H9 (cell line): ENCODE data around the gene BAMBI. TPM values are rescaled to one million over a fixed set of nuclear protein-coding genes. Genes with fewer than 3 reads are reported as not detected.

ENCODE experiments used
- DNase-seq: peaks from one replicate; pipeline ENCODE4 v3.0.0-alpha.2; 2017
- H2AFZ ChIP-seq: one replicate; pipeline ENCODE4 v1.6.1; 2013; ENCODE audit warnings: mild to moderate bottlenecking, low read length, control low read depth, moderate library complexity
- H2AK5ac ChIP-seq: 2 replicates; pipeline ENCODE4 v1.6.1; 2013; ENCODE audit warnings: low read length, control low read depth, mixed read lengths; ENCODE audit not compliant: insufficient read length
- H2BK120ac ChIP-seq: one replicate; pipeline ENCODE4 v1.6.1; 2013; ENCODE audit warnings: low read depth, mild to moderate bottlenecking, low read length, control low read depth, inconsistent platforms; ENCODE audit not compliant: poor library complexity, severe bottlenecking
- H2BK12ac ChIP-seq: 2 replicates; pipeline ENCODE4 v1.6.1; 2013; ENCODE audit warnings: low read length, control low read depth, mixed read lengths, low read depth; ENCODE audit not compliant: insufficient read length
- H2BK15ac ChIP-seq: 2 replicates; pipeline ENCODE4 v1.6.1; 2013; ENCODE audit warnings: low read depth, low read length, control low read depth
- H2BK20ac ChIP-seq: one replicate; pipeline ENCODE4 v1.6.1; 2013; ENCODE audit warnings: low read depth, mild to moderate bottlenecking, low read length, control low read depth, inconsistent platforms; ENCODE audit not compliant: poor library complexity, severe bottlenecking
- H2BK5ac ChIP-seq: 2 replicates; pipeline ENCODE4 v1.6.1; 2013; ENCODE audit warnings: low read length, control low read depth, mixed read lengths; ENCODE audit not compliant: insufficient read length
- H3K14ac ChIP-seq: 2 replicates; pipeline ENCODE4 v1.6.1; 2013; ENCODE audit warnings: low read length, control low read depth; ENCODE audit not compliant: insufficient read depth
- H3K18ac ChIP-seq: 2 replicates; pipeline ENCODE4 v1.6.1; 2013; ENCODE audit warnings: low read depth, mild to moderate bottlenecking, mixed read lengths, low read length, control low read depth; ENCODE audit not compliant: insufficient read length
- H3K23ac ChIP-seq: 2 replicates; pipeline ENCODE4 v1.6.1; 2013; ENCODE audit warnings: low read length, control low read depth, mixed read lengths, low read depth; ENCODE audit not compliant: insufficient read length
- H3K23me2 ChIP-seq: 2 replicates; pipeline ENCODE4 v1.6.1; 2013; ENCODE audit warnings: low read depth, mild to moderate bottlenecking, mixed read lengths, low read length, control low read depth; ENCODE audit not compliant: insufficient read length, poor library complexity, severe bottlenecking
- H3K27ac ChIP-seq: 2 replicates; pipeline ENCODE4 v1.5.1; 2013; ENCODE audit warnings: low read length, control low read depth, mixed read lengths, low read depth; ENCODE audit not compliant: insufficient read length
- H3K27me3 ChIP-seq: 2 replicates; pipeline ENCODE4 v1.6.1; 2013; ENCODE audit warnings: low read length, control low read depth, inconsistent platforms; ENCODE audit not compliant: insufficient read depth
- H3K4ac ChIP-seq: 2 replicates; pipeline ENCODE4 v1.6.1; 2013; ENCODE audit warnings: low read depth, mild to moderate bottlenecking, control low read depth, inconsistent platforms, low read length, moderate library complexity
- H3K4me1 ChIP-seq: 2 replicates; pipeline ENCODE4 v1.6.1; 2013; ENCODE audit warnings: low read length, control low read depth, inconsistent platforms; ENCODE audit not compliant: insufficient read depth
- H3K4me2 ChIP-seq: 2 replicates; pipeline ENCODE4 v1.6.1; 2013; ENCODE audit warnings: low read length, control low read depth, mixed read lengths; ENCODE audit not compliant: insufficient read length, insufficient read depth
- H3K56ac ChIP-seq: 2 replicates; pipeline ENCODE4 v1.6.1; 2013; ENCODE audit warnings: low read depth, mild to moderate bottlenecking, mixed read lengths, low read length, control low read depth; ENCODE audit not compliant: insufficient read length
- H3K79me1 ChIP-seq: 2 replicates; pipeline ENCODE4 v1.6.1; 2013; ENCODE audit warnings: low read depth, mild to moderate bottlenecking, moderate library complexity, low read length, control low read depth, inconsistent platforms; ENCODE audit not compliant: insufficient read depth, poor library complexity, severe bottlenecking
- H3K79me2 ChIP-seq: 2 replicates; pipeline ENCODE4 v1.6.1; 2013; ENCODE audit warnings: low read length, control low read depth, inconsistent platforms; ENCODE audit not compliant: insufficient read depth
- H3K9ac ChIP-seq: 2 replicates; pipeline ENCODE4 v1.6.1; 2013; ENCODE audit warnings: low read length, control low read depth, mixed read lengths; ENCODE audit not compliant: insufficient read length; ENCODE audit errors: extremely low read depth
- H3K9me3 ChIP-seq: one replicate; pipeline ENCODE4 v1.6.1; 2013; ENCODE audit warnings: low read depth, low read length, inconsistent platforms; ENCODE audit not compliant: control insufficient read depth
- H3T11ph ChIP-seq: one replicate; pipeline ENCODE4 v1.6.1; 2013; ENCODE audit warnings: mild to moderate bottlenecking, low read length, control low read depth, inconsistent platforms
- H4K20me1 ChIP-seq: one replicate; pipeline ENCODE4 v1.6.1; 2013; ENCODE audit not compliant: control insufficient read depth, insufficient read length, insufficient read depth
- H4K5ac ChIP-seq: 2 replicates; pipeline ENCODE4 v1.6.1; 2013; ENCODE audit warnings: low read depth, mild to moderate bottlenecking, mixed read lengths, low read length, control low read depth; ENCODE audit not compliant: insufficient read length
- H4K8ac ChIP-seq: replicated peaks from 2 replicates; pipeline ENCODE4 v1.6.1; 2013; ENCODE audit warnings: low read length, control low read depth, mixed read lengths, low read depth; ENCODE audit not compliant: insufficient read length
- H4K91ac ChIP-seq: 2 replicates; pipeline ENCODE4 v1.6.1; 2013; ENCODE audit warnings: low read depth, mild to moderate bottlenecking, moderate library complexity, mixed read lengths, low read length, control low read depth; ENCODE audit not compliant: insufficient read length
- H3K27ac Mint-ChIP-seq, 3 experiments: 2 replicates in 2 of 3; 3 replicates in 1 of 3; pipeline ENCODE4 v1.8.0; 2020 to 2021; ENCODE audit warnings: mixed read lengths in 3 of 3, mild to moderate bottlenecking in 1 of 3, moderate library complexity in 1 of 3
- H3K27me3 Mint-ChIP-seq: 2 replicates; pipeline ENCODE4 v1.8.0; 2021; ENCODE audit warnings: low read depth, mild to moderate bottlenecking, moderate library complexity, mixed read lengths
- H3K36me3 Mint-ChIP-seq, 3 experiments: 2 replicates in 2 of 3; 3 replicates in 1 of 3; pipeline ENCODE4 v1.8.0; 2020 to 2021; ENCODE audit warnings: low read depth in 3 of 3, mixed read lengths in 3 of 3; ENCODE audit not compliant: insufficient read depth in 1 of 3
- H3K4me1 Mint-ChIP-seq, 2 experiments: 2 replicates each; pipeline ENCODE4 v1.8.0; 2020; ENCODE audit warnings: mixed read lengths in 2 of 2
- H3K4me3 Mint-ChIP-seq, 2 experiments: 2 replicates in 1 of 2; 3 replicates in 1 of 2; pipeline ENCODE4 v1.8.0; 2020 to 2021; ENCODE audit warnings: mild to moderate bottlenecking in 2 of 2, mixed read lengths in 2 of 2, moderate library complexity in 1 of 2
- H3K9me3 Mint-ChIP-seq, 2 experiments: 2 replicates in 1 of 2; 3 replicates in 1 of 2; pipeline ENCODE4 v1.8.0; 2020; ENCODE audit warnings: mild to moderate bottlenecking in 2 of 2, mixed read lengths in 2 of 2, moderate library complexity in 1 of 2
- WGBS: extraction: QIAGEN DNeasy Blood & Tissue Kit; methylation state at CpG from one replicate; pipeline ENCODE4 v1.1.7; 2013; ENCODE audit warnings: missing lambda C conversion rate, low lambda C conversion rate, mixed read lengths; ENCODE audit not compliant: insufficient read length; ENCODE audit errors: extremely low coverage; 5-methylcytosine and 5-hydroxymethylcytosine counted together
- total RNA-seq: library from RNA; stranded (reverse); gene quantifications from 2 replicates; pipeline ENCODE4 v1.2.1, GENCODE V29; 2021
- TF ChIP-seq, protein P1 (sequence below): fragments of 200-600 bp; sonication (generic); conservative IDR thresholded peaks from 3 replicates; pipeline ENCODE4 v1.8.0; 2021; ENCODE audit warnings: antibody characterized with exemption, mild to moderate bottlenecking

BAMBI gene
- total RNA-seq, 1 experiment from 2014 or later = 16.8 TPM

DNA sequence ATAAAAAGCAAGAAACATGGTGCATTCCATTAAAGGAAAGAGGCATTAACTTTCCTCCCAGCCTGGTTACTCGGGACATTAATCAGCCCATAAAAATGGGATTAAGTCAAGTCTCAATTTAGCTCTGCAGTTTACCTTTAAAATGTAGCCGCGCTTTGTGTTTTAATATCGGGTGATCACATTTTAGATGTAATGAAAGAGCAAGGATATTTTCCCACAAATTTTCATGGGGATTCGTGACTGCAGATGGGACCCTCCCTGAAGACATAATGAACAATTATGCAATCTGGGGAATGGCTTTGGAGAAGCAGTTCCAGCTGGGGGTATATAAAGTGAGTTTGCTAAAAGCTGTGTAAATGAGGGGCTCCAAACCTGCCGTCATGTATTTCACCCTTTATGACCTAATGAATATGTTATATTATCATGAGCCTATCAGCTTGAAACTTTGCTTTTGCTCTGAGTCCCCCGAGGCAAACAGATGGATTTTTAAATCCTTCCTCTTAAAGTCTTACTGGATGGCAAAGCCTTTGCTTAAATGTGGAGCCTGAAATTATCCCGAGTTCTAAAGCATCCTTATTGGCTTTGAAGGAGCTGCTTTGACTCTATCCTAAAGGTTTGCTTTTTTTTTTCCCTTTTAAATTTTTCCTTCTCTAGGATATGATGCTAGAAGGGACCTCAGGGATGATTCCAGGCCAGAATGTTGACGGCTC is 31.8 kb downstream of the BAMBI start:
- Histone ChIP-seq H2AFZ (no peak overlapping the region), H3K79me1 (no peaks in the 10 kb centered on the region), H4K91ac (no peak overlapping the region), H4K5ac (no peak overlapping the region), H4K8ac (no peak overlapping the region), H2BK20ac (no peak overlapping the region), H3K79me2 (no peaks in the 10 kb centered on the region), H3K27me3 (no peaks in the 10 kb centered on the region), H3K4me2 (no peak overlapping the region), H3K9me3 (no peaks in the 10 kb centered on the region), H2BK15ac (no peak overlapping the region), H4K20me1 (no peaks in the 10 kb centered on the region), H3K18ac (no peak overlapping the region), H2BK120ac (no peak overlapping the region), H2BK5ac (no peak overlapping the region), H3K23ac (no peak overlapping the region), H3K4me1 (no peaks in the 10 kb centered on the region), H3T11ph (no peak overlapping the region), H3K56ac (no peak overlapping the region), H2BK12ac (no peak overlapping the region), H3K4ac (no peak overlapping the region), H3K27ac (no peak overlapping the region), H3K23me2 (no peaks in the 10 kb centered on the region), H2AK5ac (no peak overlapping the region), H3K14ac (no peak overlapping the region), H3K9ac (no peak overlapping the region)
- Mint-ChIP-seq H3K27me3 (no peaks in the 10 kb centered on the region), H3K36me3 (no peaks in the 10 kb centered on the region), H3K4me3 (no peak overlapping the region), H3K4me1 (no peaks in the 10 kb centered on the region), H3K9me3 (no peaks in the 10 kb centered on the region), H3K27ac (no peak overlapping the region)
- TF ChIP-seq, protein P1, sequence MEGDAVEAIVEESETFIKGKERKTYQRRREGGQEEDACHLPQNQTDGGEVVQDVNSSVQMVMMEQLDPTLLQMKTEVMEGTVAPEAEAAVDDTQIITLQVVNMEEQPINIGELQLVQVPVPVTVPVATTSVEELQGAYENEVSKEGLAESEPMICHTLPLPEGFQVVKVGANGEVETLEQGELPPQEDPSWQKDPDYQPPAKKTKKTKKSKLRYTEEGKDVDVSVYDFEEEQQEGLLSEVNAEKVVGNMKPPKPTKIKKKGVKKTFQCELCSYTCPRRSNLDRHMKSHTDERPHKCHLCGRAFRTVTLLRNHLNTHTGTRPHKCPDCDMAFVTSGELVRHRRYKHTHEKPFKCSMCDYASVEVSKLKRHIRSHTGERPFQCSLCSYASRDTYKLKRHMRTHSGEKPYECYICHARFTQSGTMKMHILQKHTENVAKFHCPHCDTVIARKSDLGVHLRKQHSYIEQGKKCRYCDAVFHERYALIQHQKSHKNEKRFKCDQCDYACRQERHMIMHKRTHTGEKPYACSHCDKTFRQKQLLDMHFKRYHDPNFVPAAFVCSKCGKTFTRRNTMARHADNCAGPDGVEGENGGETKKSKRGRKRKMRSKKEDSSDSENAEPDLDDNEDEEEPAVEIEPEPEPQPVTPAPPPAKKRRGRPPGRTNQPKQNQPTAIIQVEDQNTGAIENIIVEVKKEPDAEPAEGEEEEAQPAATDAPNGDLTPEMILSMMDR = no peak
- no CpG with 5 or more reads among the region's 9 CpGs for WGBS
- no peak for DNase-seq
